Right ventricle myocardium superior (tissue), 1 donor: ENCODE data around the gene NRXN3. TPM values are rescaled to one million over a fixed set of nuclear protein-coding genes. Genes with fewer than 3 reads are reported as not detected.
A peak's percentile ranks its signal among the peaks of the same experiment; 100 is the strongest.
"Not testable (repeated sequence)": the region's sequence is repeated elsewhere in the genome, so short reads cannot be mapped to it uniquely, and the experiment has no call there.

Source experiments
- ATAC-seq: fragments of 200-7000 bp; cut with Tn5 transposase; one replicate; pipeline ENCODE4 v1.9.1; 2020; ENCODE audit warnings: mild to moderate bottlenecking; ENCODE audit not compliant: poor library complexity
- DNase-seq: peaks from one replicate; pipeline ENCODE4 v3.0.0-alpha.2; 2020
- intact Hi-C: fragments of 100-400 bp; cut with DNase I; formaldehyde crosslinking; loops from one replicate; pipeline ENCODE4 v1.11.2; 2022
- total RNA-seq: library from RNA; stranded (reverse); fragmentation: NEBNext Ultra II Directional; extraction: Animal tissue kit (Norgen Biotek cat#: 25700); gene quantifications from one replicate; pipeline ENCODE4 v1.2.1, GENCODE V29; 2021
- donor health status: DM: no; HTN: yes; CAD: no; lungs with severe emphysema.

NRXN3 gene
- total RNA-seq, 1 donor from 2014 or later: 1.3 TPM

DNA sequence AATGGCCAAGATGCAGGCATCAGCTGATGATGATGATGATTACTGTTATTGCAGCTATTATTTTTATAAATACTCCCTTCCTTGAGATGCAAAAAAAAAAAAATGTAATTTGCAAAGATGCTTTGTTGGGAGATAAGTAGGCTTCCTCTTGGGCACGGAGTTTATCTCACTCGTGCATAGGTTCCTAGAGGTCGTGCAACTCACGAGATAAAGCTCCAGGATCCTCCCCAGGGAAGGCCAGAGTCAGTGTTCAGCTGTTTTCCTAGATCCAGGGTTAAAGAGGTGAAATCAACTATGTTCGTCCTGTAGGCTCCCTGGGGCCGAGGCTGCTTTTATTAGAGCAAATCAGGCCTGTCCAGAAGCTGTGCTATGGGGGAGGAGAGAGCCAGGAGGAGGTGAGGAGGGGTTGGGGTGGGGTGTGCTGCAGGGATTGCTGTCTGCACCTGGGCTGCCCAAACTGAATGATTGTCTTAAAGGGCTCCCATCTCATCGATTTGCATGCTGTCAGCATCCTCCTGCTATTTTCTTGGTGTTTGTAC lies 270.3 kb downstream of the NRXN3 start:
- ATAC-seq (no peak), DNase-seq (no peak)
- intact Hi-C loops: no loop called here

DNA sequence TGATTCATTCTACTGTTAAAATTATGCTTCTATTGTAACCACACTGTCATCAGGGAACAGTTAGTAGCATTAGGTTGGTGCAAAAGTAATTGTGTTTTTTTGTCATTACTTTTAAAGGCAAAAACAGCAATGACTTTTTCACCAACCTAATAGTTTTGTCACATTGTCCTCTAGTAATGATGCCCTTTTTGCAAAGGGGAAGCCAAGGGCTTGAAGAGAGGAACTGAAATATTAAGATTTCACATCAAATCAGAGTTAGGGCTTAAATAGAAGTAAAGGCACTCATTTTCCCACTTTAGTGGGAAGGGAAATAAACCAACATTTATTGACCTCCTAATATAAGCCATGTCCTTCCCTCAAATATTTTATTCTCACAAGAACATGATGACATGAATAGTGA lies 273.7 kb downstream of the NRXN3 start:
- intact Hi-C loops: no loop called here
- ATAC-seq (no peak), DNase-seq (no peak)

DNA sequence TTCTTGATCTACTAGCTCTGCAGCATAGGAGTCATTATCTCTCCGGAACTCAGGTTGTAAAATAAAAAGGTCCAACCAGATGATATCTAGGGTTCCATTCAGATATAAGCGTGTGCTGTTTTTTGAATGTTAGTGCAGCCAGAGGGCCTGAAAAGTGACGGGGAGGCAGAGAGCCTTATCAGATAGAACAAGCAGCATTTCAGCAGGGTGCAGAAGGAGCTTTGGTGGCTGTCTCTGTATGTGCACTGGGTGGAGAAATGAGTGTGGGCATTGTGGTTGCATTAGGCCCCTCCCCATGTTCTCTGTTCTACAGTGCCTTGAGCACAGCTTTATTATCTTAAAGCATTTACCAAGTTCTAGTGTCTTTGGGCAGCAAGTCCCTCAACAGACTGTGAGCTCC lies 275.1 kb downstream of the NRXN3 start:
- intact Hi-C loops: loop anchor here (5.0 kb wide), 1 partner anchor 122 kb away; no protein-coding TSS in a partner anchor
- ATAC-seq: no peak

DNA sequence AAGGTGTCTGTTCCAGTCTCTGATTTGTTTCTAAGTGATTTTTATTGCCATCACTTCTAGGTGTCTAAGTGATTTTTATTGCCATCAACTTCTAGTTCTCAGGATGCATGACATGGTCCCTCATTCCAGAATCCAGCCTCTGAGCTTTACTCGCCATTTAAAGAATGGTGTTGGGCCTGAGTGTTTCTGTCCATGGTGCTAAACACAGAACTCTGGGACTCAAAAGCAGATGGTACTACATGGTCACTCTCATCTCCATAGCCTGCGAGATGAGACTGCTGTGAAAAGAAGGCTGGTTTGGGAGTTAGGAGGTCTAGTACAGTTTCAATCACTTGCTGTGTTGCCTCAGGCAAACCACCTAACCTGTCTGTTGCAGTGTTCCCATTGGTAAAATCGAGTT lies 276.6 kb downstream of the NRXN3 start:
- ATAC-seq (no peak), DNase-seq (no peak)
- intact Hi-C loops: loop anchor here (5.0 kb wide), 1 partner anchor 120 kb away; no protein-coding TSS in a partner anchor

More for the DNA sequence above, 275.1 kb downstream of the NRXN3 start:
- DNase-seq: no peak

DNA sequence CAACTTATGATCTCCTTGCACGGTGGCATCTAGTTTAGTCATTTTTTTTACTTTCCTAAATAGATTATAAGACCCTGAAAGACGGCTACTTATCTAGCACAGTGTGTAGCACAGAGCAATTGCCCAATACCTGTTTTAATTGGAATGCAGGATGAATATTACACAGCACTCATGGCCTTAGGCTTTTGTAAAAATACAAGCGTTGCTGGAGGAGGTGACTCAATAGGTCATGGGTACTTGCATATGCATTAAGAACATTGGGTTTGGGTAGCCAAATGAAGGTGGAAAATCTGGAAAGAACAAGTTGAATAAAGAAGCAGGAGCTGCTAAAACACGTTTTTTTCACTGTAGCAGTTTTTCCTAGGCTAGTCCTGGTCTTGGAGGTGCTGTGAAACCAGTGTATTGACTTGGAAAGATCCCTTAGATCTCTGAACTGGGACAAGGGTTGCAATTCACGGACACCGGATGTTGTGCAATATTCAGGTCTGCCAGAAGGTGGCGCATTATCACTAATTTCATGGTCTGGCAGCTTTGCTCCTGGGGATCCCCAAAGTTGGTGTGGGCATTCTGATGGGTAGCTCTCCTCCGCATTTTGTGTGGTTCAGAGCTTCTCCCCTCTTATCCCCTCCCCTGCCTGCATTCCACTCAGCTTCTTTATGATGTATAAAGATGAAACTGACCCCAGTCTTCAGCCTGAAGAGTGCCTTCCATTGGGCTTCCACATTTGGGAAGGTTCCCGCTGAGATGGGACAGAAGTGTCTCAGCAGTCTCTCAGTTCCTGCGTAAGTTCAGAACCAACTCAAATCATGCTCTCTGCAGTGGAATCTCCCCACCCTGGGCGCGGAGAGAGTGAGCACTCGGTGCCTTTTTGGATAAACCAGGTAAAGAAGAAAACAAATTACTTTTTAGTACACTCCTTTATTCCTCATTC lies 278.3 kb downstream of the NRXN3 start:
- DNase-seq (peak; percentile 43), ATAC-seq (no peak)
- intact Hi-C loops: loop anchor here (5.0 kb wide), 1 partner anchor 119 kb away; no protein-coding TSS in a partner anchor

DNA sequence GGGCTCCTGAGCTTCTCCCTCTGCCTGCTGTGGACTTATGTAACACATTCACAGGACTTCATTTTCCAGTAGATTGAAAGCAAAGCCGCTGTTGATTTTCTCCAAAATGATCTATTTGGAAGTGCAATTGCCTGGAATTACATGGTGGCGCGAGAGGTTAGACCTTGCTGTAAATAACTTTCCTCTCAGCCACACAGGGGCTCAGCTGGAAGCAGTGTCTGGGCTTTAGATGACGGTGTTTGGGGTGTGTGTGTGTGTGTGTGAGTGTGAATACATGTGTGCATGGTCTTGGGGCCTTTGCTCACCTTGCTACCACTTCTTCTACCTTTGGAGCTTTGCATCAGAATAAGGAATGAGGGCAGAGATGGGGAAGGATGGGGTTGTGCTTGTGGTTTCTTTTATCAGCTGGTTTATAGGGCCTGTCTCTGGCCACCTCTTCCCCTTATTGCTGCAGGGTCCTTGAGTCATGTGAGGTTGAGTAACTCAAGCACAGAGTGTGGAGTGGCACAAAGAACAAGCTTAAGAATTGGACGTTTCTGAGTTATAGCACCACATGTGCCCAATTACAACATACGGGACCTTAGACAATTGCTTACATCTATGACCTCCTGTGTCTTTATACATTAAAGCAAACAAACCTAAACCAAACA lies 280.6 kb downstream of the NRXN3 start:
- no peak for DNase-seq
- no peak for ATAC-seq
- intact Hi-C loops: no loop called here

DNA sequence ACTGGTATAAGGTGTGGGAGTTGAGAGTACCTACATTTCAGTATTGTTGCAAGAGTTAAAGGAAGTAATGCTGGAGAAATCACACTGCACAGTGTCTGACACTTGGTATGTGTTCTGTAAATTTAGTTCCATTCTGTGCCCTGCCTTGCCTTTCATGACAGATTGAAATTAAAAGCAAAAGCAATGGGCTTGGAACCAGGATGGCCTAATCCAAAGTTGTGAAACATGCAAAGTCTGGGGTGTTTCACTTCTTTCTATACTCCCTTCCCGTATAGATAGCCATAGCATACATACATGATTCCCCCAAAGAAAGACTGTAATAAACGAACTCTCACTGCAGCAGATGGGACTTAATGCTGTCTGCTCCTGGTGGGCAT lies 281.1 kb downstream of the NRXN3 start:
- ATAC-seq (no peak), DNase-seq (no peak)
- intact Hi-C loops: no loop called here

DNA sequence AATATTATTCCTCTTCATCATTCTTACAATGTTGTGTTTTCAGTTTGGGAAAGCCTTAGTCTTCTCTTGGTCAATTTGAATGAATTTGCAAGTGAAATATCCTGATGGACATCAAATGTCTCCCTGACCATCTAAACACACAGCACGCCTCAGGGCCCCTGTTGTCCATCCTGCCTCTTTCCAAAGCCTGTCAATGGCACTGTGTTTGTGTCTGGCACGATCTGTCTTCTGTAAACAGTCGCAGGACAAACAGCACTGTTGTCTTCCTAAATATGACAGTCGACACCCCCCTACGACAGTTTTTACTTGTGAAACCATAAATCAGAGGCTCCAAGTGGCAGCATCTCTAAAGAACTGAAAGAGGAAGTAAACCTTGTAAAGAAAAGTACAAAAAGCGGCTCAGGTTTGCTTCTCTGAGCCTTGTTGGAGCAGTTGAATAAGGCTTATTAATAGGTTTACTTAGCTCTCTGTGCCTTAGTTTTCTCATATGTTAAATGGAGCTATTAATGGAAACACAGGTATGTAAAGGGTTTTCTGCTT lies 285.8 kb downstream of the NRXN3 start:
- no peak for DNase-seq
- intact Hi-C loops: no loop called here
- ATAC-seq: no peak

DNA sequence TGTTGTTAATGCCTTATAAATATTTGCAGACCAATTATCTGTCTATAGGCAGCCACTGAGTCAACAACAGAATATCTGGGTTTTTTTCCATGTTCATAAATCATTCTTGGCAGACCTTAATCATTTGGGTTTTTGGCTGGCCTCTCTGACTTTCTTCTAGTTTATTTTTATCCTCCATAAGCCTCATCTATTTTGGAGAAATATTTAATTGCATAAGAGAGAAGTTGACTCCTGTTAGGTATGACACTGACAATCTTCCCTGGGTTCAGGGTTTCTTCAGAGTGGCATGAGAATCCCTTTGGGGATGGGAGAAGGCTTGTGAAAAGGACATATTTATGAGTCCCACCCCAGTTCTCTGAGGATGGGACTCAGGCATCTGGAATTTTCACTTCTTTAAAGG lies 299.8 kb downstream of the NRXN3 start:
- ATAC-seq: peak; percentile 59
- DNase-seq: no peak
- intact Hi-C loops: no loop called here

DNA sequence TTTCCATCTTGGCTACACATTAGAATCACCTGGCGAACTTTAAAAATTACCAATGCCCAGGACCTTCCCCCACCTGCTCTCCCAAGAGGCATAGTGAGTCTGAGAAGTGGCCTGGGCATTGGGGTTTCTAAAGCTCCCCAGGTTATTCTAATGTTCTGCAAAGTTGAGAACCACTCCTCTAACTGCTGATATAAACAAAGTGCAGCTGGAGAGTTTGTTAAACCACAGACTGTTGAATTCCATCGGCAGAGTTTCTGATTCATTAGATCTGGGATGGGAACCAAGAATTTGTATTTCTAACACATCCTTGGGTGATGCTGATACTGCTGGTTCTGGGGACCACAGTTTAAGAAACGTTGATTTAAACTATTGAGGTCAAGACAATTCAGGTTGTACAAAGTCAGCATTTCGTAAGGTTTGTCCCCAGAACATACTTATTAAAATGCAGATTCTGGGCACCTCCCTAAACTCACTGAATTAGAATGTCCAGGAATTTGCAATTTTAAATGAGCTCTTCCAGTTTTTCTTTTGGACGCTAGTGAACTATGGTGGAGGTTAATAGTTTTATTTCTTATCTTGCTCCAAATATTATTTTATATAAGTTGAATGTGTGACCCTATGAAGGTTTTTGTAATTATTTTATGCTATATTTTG lies 309.1 kb downstream of the NRXN3 start:
- intact Hi-C loops: no loop called here

DNA sequence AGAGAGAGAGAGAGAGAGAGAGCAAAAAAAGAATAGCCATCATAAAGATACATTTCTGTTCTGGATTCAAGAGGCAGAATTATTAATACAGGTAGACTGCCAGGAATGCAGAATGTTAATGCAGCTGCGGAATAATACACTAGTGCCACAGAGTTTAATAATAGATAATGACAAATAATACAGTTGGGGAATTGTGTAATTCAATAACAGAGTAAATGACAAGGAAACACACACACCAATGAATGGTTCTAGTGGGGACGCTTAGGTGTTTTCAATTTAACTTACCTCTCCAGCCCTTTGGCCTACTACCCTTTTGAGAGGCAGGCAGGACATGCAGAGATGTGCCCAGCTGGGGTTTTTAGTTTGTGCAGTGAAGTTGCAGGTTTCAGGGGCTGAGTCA lies 313.9 kb downstream of the NRXN3 start:
- no peak for ATAC-seq
- intact Hi-C loops: no loop called here
- DNase-seq: no peak

More for the DNA sequence above, 309.1 kb downstream of the NRXN3 start:
- no peak for DNase-seq
- ATAC-seq: no peak

DNA sequence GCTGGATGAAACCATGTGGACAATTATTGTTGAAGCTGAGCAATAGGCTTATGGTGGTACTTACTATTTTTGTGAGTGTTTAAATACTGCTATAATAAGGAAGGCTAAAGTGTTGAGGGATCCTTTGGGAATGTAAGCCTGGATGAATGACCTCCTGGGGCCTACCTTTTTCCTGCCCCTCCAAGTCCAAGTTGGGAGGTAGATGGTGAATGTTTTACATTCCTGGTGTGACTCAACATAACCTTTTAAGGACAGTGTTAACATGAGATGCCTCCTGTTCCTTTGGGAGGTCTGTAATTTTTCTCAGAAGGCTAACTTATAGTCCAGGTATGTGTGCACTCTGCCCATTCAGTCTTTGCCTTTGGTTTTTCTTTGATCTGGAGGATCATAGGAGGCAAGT lies 315.9 kb downstream of the NRXN3 start:
- no peak for DNase-seq
- ATAC-seq: no peak
- intact Hi-C loops: no loop called here

DNA sequence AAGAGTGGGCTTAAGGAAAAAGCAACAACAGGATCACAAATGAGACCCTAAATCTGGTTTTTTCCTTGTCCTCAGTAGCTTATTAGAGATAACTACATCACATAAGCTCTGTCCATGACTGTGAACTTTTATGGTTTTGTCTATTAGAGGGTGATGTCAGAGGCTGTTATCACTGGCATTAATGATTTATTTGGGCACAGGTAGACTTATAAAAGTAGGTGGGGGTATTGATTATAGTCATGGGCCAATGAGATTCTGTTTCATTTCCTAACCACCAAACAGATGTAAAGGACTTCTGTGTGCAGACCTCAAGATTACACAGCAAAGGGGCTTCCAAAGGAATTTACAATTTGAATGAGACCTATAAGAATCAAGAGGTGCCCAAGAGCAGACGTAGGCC lies 316.4 kb downstream of the NRXN3 start:
- ATAC-seq: no peak
- no peak for DNase-seq
- intact Hi-C loops: no loop called here

DNA sequence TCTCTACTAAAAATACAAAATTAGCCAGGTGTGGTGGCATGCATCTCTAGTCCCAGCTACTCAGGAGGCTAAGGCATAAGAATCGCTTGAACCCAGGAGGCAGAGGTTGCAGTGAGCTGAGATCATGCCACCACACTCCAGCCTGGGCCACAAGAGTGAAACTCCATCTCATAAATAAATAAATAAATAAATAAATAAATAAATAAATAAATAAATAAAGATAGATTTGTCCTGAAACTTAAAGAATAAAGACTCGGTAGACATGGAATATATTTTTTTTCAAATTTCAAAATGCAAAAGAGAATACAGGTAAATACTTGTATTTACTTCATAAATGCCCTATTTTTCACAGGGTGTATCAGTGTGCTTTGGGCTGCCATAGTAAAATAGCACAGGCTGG lies 317.4 kb downstream of the NRXN3 start:
- ATAC-seq, intact Hi-C loops, DNase-seq: not testable (repeated sequence)

DNA sequence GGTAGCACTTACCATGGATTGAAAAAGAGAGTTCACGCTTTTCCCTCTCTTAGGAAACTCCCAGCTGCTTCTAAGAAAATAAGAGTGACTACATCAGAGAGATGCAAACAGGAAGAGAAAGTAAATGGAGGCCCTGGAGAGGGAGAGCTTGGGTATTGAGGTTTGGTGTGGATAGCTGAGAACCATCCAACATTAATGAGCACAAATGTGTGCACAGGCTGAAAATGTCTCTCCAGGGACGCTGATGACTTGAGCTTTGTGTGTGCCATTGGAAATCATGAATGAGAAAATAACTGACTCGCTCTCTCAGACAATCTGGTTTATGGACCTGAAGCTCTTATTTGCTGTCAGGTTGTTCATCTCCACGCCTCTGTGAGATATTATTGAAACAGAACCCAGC lies 318.8 kb downstream of the NRXN3 start:
- ATAC-seq (no peak), DNase-seq (no peak)
- intact Hi-C loops: no loop called here

DNA sequence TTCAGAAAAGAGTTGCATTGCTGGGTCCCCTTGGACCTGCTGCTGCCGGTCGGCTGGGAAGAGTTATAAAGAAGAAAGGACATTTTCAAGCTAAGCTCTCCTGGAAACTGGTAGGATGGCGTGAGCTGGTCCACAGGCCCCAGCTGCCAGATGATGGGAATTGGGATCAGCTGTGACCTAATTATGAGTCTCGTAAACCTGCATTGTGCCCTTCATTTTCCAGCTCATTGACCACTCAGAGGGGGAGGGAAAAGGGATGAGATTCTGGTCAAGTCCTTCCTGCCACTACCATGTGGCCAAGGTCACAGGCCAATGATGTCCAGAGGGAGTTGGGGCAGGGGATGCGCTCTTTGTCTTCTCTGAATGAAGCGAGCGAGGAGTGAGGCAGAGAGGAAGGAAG lies 320.9 kb downstream of the NRXN3 start:
- intact Hi-C loops: no loop called here
- ATAC-seq: no peak
- no peak for DNase-seq

DNA sequence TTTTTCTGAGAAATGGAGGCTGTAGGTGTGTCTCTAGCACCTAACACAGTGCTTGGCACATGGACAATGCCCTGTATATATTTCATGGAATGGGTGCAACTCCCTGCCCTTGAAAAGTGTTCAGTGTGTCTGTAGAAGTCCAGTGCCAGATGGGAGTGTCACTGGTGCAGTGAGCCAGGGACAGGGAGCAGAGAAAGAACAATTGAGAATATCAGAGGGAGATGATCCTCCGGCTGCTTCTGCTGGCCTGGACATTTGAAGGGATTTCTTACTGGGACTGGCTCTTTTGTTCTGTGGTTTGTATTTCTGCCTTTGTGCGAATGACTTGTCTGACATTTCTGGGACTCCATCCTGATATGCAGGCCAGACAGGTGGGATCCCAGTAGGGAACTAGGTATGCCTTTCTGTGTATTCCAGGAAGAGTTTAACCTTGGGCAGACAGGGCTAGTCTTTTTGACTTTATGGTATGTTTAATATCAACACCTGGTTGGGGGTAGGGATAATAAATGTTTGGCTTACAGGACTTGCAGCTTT lies 328.0 kb downstream of the NRXN3 start:
- no peak for DNase-seq
- intact Hi-C loops: no loop called here
- no peak for ATAC-seq

DNA sequence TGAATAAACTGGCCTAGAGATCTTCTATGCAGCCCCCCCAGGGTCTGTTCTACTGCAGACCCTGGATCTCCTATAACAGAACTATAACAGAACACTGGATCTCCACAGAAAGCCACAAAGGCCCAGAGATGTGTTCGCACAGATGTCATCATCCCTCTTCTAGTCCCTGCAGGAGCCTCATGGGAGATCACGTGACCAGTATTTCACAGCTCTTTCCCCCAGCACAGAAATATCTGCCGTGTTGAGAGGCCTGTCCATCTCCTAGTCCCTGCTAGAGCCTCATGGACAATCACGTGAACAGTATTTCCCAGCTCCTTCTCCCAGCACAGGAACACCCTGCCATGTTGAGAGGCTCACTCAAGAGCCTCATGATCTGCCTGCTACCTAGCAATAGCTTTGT lies 331.7 kb downstream of the NRXN3 start:
- intact Hi-C loops: no loop called here
- DNase-seq (no peak), ATAC-seq (no peak)

DNA sequence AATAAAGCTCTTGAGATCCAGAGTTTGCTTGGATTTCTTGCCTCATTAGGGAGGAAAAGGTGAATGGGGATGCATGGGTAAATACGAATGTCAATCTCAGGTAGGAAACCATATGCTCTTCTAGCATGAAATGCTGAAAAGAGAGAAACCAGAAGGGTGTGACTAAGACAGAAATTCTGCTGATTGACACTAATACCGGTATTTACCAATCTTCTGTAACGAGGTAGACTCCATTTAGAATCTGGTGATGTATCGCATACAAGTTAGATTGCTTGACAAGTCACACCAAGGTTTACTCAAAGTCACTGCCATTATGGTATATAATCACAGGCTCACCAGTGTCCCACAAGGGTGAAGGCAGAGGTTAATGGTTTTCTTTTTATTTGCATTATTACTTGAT lies 337.9 kb downstream of the NRXN3 start:
- ATAC-seq: no peak
- intact Hi-C loops: no loop called here

More for the DNA sequence above, 337.9 kb downstream of the NRXN3 start:
- DNase-seq: no peak
